NCI-H345 treated with DMSO at 0.1 percent for 48 hours (cell line): ENCODE measurements around the gene RNU5D-1.

ENCODE experiments used
- DNase-seq: peaks from one replicate; lab custom pipeline; 2025; ENCODE audit not compliant: unreplicated experiment; lab: John Stamatoyannopoulos, UW

The RNU5D-1 gene

GRCh38 chr1:44733365-44733764 lies 2.4 kb upstream of the RNU5D-1 start:
- no peak for DNase-seq

- no peak for DNase-seq
Measured at GRCh38 chr1:44724955-44725698, 5.8 kb downstream of the RNU5D-1 start.

- no peak for DNase-seq
Measured at GRCh38 chr1:44724296-44724954, 6.5 kb downstream of the RNU5D-1 start.

GRCh38 chr1:44723496-44724295 lies 7.3 kb downstream of the RNU5D-1 start:
- no peak for DNase-seq

GRCh38 chr1:44723064-44723463 lies 7.9 kb downstream of the RNU5D-1 start:
- no peak for DNase-seq

GRCh38 chr1:44721485-44722361 lies 9.2 kb downstream of the RNU5D-1 start:
- peak; percentile 8 for DNase-seq

- no peak for DNase-seq
Measured at GRCh38 chr1:44720281-44720680, 10.7 kb downstream of the RNU5D-1 start.

- DNase-seq = no peak
Measured at GRCh38 chr1:44719318-44719717, 11.7 kb downstream of the RNU5D-1 start.

- DNase-seq = no peak
Measured at GRCh38 chr1:44718091-44718490, 12.9 kb downstream of the RNU5D-1 start.

GRCh38 chr1:44717653-44718052 lies 13.3 kb downstream of the RNU5D-1 start:
- DNase-seq = no peak

GRCh38 chr1:44717156-44717555 lies 13.8 kb downstream of the RNU5D-1 start:
- DNase-seq = no peak

GRCh38 chr1:44714944-44715571 lies 15.9 kb downstream of the RNU5D-1 start:
- DNase-seq = peak; percentile 49

GRCh38 chr1:44714532-44714931 lies 16.4 kb downstream of the RNU5D-1 start:
- no peak for DNase-seq

GRCh38 chr1:44713321-44713781 lies 17.6 kb downstream of the RNU5D-1 start:
- DNase-seq = no peak

GRCh38 chr1:44707959-44708831 lies 22.8 kb downstream of the RNU5D-1 start:
- DNase-seq = no peak

GRCh38 chr1:44707112-44707881 lies 23.7 kb downstream of the RNU5D-1 start:
- DNase-seq = no peak

GRCh38 chr1:44705938-44706337 lies 25.0 kb downstream of the RNU5D-1 start:
- no peak for DNase-seq

GRCh38 chr1:44705470-44705869 lies 25.5 kb downstream of the RNU5D-1 start:
- DNase-seq = no peak
